ENCODE measurements around the gene PLXNB1. TPM values are rescaled to one million over a fixed set of nuclear protein-coding genes. Genes with fewer than 3 reads are reported as not detected.

Gene PLXNB1
- polyA plus RNA-seq, 2 of the 4 experiments (the other 2 are of a cell fraction): 10.0 to 20.9 TPM

GRCh38 chr3:48423883-48424695, 5.8 kb downstream of the PLXNB1 start:
- no peak overlapping the region for H3K27ac ChIP-seq
- H3K9me3 ChIP-seq: no peaks in the 10 kb centered on the region
- H3K4me1 ChIP-seq: peaks cover 27% of the 10 kb centered on the region
- no peak for TF ChIP-seq JUNB (IDR thresholded peaks at IDR 0.05)
- TF ChIP-seq MAZ (IDR thresholded peaks at IDR 0.05; ENCODE audit: borderline replicate concordance, low read depth, low read length): no peak
- TF ChIP-seq NFE2L2 (conservative IDR thresholded peaks at IDR 0.05; ENCODE audit: low read length): no peak
- no peak for TF ChIP-seq CHD2 (IDR thresholded peaks at IDR 0.05; ENCODE audit: low read length, partially characterized antibody)
- no peak for TF ChIP-seq KDM5A (IDR thresholded peaks at IDR 0.05)
- TF ChIP-seq EHMT2 (IDR thresholded peaks at IDR 0.05; ENCODE audit: low read depth): no peak
- TF ChIP-seq RAD21 (conservative IDR thresholded peaks at IDR 0.05 in 1 of 2, IDR thresholded peaks at IDR 0.05 in 1 of 2): no peak
- no peak for TF ChIP-seq HOXB5 (CRISPR knock-in tag; IDR thresholded peaks at IDR 0.05)
- no peak for TF ChIP-seq POLR2AphosphoS2 (conservative IDR thresholded peaks at IDR 0.05; ENCODE audit: low read length)
- TF ChIP-seq EP300 (IDR thresholded peaks at IDR 0.05): no peak
- TF ChIP-seq MYC (IDR thresholded peaks at IDR 0.05; ENCODE audit: borderline replicate concordance, low read length): no peak
- TF ChIP-seq BCL3 (IDR thresholded peaks at IDR 0.05): no peak
- no peak for TF ChIP-seq RNF2 (IDR thresholded peaks at IDR 0.05; ENCODE audit: borderline replicate concordance, low read depth)
- H3K4me2 ChIP-seq: no peak overlapping the region
- POLR2A ChIA-PET: no interaction called here
- ATAC-seq (no peak), FAIRE-seq (no peak), DNase-seq (ENCODE audit: low read depth in 1 of 2, low spot score in 1 of 2) (no peak)
- H3K4me3 ChIP-seq: no peak overlapping the region
- WGBS (ENCODE audit: missing lambda C conversion rate): 96% methylated on average over 9 of the region's 27 CpGs
- CTCF ChIA-PET: interaction anchor here (0.9 to 31.5 kb wide), 5 partner anchors 7 to 192 kb away, joined by 3 to 488 read pairs (median 4); partner anchors contain the start of gene PLXNB1

DNA sequence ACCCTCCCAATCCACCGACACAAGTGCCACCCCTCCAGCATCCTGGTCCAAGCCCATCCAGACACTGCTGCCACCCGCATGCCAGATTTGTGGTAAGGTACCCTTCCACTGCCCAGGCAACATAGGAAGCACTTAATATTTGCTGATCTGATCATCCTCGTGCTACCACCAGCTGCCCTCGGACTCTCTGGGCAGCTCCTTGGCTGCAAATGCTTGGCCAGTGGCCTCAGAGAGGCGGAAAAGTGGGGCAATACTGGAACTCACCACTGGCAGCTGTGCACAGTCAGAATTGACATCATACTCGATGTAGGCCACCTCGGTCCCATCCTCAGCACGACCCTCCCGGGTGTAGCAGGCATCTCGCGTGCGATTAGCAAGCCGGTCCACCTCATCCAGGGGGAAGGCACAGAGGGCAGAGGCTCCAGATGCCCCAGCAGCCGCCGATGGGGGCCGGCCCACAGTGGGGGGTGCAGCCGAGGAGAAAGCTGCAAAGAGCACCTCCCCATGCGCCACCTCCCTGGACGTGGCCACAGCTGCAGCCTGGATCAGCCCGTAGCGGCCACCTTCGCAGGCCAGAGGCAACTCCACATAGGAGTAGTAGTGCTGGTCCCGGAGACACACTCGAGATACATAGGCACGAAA, 6.5 kb downstream of the PLXNB1 start:
- Histone ChIP-seq H3K27ac (no peak overlapping the region), H3K9me3 (no peaks in the 10 kb centered on the region), H3K4me3 (no peak overlapping the region), H3K4me2 (no peak overlapping the region), H3K4me1 (peaks cover 27% of the 10 kb centered on the region)
- FAIRE-seq (no peak), DNase-seq (ENCODE audit: low read depth in 1 of 2, low spot score in 1 of 2) (no peak), ATAC-seq (no peak)
- TF ChIP-seq CBX2 (IDR thresholded peaks at IDR 0.05; ENCODE audit: borderline replicate concordance, low read depth): no peak
- no peak for TF ChIP-seq HOXA7 (CRISPR knock-in tag; IDR thresholded peaks at IDR 0.05)
- TF ChIP-seq NPAS2 (CRISPR knock-in tag; IDR thresholded peaks at IDR 0.05; ENCODE audit: borderline replicate concordance): no peak
- TF ChIP-seq ZNF302 (CRISPR knock-in tag; IDR thresholded peaks at IDR 0.05): no peak
- no peak for TF ChIP-seq REST (IDR thresholded peaks at IDR 0.05)
- no peak for TF ChIP-seq POLR2A (IDR thresholded peaks at IDR 0.05; ENCODE audit: low read length)
- TF ChIP-seq RCOR1 (IDR thresholded peaks at IDR 0.05; ENCODE audit: low read depth, low read length): no peak
- no peak for TF ChIP-seq ZSCAN20 (CRISPR knock-in tag; IDR thresholded peaks at IDR 0.05)
- TF ChIP-seq USF2 (IDR thresholded peaks at IDR 0.05): no peak
- TF ChIP-seq MAFK (IDR thresholded peaks at IDR 0.05; ENCODE audit: partially characterized antibody): no peak
- no peak for TF ChIP-seq HDAC2 (IDR thresholded peaks at IDR 0.05)
- no peak for TF ChIP-seq NR3C1 (IDR thresholded peaks at IDR 0.05)
- TF ChIP-seq, protein P1, sequence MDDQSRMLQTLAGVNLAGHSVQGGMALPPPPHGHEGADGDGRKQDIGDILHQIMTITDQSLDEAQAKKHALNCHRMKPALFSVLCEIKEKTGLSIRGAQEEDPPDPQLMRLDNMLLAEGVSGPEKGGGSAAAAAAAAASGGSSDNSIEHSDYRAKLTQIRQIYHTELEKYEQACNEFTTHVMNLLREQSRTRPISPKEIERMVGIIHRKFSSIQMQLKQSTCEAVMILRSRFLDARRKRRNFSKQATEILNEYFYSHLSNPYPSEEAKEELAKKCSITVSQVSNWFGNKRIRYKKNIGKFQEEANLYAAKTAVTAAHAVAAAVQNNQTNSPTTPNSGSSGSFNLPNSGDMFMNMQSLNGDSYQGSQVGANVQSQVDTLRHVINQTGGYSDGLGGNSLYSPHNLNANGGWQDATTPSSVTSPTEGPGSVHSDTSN (IDR thresholded peaks at IDR 0.05): no peak
- no peak for TF ChIP-seq MYC (IDR thresholded peaks at IDR 0.05; ENCODE audit: borderline replicate concordance, low read length)
- TF ChIP-seq, protein P2, sequence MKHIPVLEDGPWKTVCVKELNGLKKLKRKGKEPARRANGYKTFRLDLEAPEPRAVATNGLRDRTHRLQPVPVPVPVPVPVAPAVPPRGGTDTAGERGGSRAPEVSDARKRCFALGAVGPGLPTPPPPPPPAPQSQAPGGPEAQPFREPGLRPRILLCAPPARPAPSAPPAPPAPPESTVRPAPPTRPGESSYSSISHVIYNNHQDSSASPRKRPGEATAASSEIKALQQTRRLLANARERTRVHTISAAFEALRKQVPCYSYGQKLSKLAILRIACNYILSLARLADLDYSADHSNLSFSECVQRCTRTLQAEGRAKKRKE (CRISPR knock-in tag; IDR thresholded peaks at IDR 0.05; ENCODE audit: low read depth): no peak
- POLR2A ChIA-PET: no interaction called here
- CTCF ChIA-PET: interaction anchor here (1.3 to 31.5 kb wide), 5 partner anchors 8 to 150 kb away, joined by 4 to 488 read pairs (median 6); partner anchors contain the start of gene PLXNB1
- 83% methylated on average over 8 of the region's 25 CpGs for WGBS (ENCODE audit: missing lambda C conversion rate)

Measured in A549 (cell line).